ENCODE results near the gene TMOD1.
A peak's percentile ranks its signal among the peaks of the same experiment; 100 is the strongest.
"Not testable (repeated sequence)": the region's sequence is repeated elsewhere in the genome, so short reads cannot be mapped to it uniquely, and the experiment has no call there.

Gene TMOD1

GRCh38 chr9:97501177-97501971 is at the start of gene TMOD1:
Gene TMOD1, plus strand, starts transcription at chr9:97501666. Its CDS starts 22,523 bp downstream, at chr9:97524189.
- peak; percentile 70 to 95 (median 89) for DNase-seq

- DNase-seq, result not testable (repeated sequence)
These were observed 47.9 kb upstream of the TMOD1 start for GRCh38 chr9:97453573-97453972.

GRCh38 chr9:97456841-97457240 is 44.6 kb upstream of the TMOD1 start:
- not testable (repeated sequence) for DNase-seq

- DNase-seq, result peak in 2 of 3 donors; percentile 11 to 27
These were observed 42.1 kb upstream of the TMOD1 start for GRCh38 chr9:97459326-97459725.

GRCh38 chr9:97462159-97462558 is 39.3 kb upstream of the TMOD1 start:
- DNase-seq, result no peak

- DNase-seq, result no peak
These were observed 38.6 kb upstream of the TMOD1 start for GRCh38 chr9:97462914-97463313.

- peak in 2 of 3 donors; percentile 37 to 43 for DNase-seq
These were observed 32.6 kb upstream of the TMOD1 start for GRCh38 chr9:97468658-97469448.

- DNase-seq, result no peak
These were observed 31.4 kb upstream of the TMOD1 start for GRCh38 chr9:97470076-97470475.

- no peak for DNase-seq
These were observed 27.7 kb upstream of the TMOD1 start for GRCh38 chr9:97473717-97474116.

GRCh38 chr9:97474372-97474925 is 27.0 kb upstream of the TMOD1 start:
- no peak for DNase-seq

GRCh38 chr9:97475059-97475458 is 26.4 kb upstream of the TMOD1 start:
- DNase-seq, result no peak

- DNase-seq, result no peak
These were observed 23.0 kb upstream of the TMOD1 start for GRCh38 chr9:97478301-97478981.

GRCh38 chr9:97479496-97480159 is 21.8 kb upstream of the TMOD1 start:
- no peak for DNase-seq

GRCh38 chr9:97480174-97480573 is 21.3 kb upstream of the TMOD1 start:
- no peak for DNase-seq

GRCh38 chr9:97480749-97481148 is 20.7 kb upstream of the TMOD1 start:
- no peak for DNase-seq

GRCh38 chr9:97484134-97484533 is 17.3 kb upstream of the TMOD1 start:
- DNase-seq, result no peak

- DNase-seq, result no peak
These were observed 14.4 kb upstream of the TMOD1 start for GRCh38 chr9:97487107-97487506.

- no peak for DNase-seq
These were observed 13.6 kb upstream of the TMOD1 start for GRCh38 chr9:97487861-97488260.

- no peak for DNase-seq
These were observed 10.1 kb upstream of the TMOD1 start for GRCh38 chr9:97491216-97491999.

- DNase-seq, result not testable (repeated sequence)
These were observed 3.7 kb upstream of the TMOD1 start for GRCh38 chr9:97497558-97498375.

GRCh38 chr9:97498846-97499245 is 2.6 kb upstream of the TMOD1 start:
- DNase-seq, result not testable (repeated sequence)
